A673 (cell line): ENCODE data around the gene SUGP2. TPM values are rescaled to one million over a fixed set of nuclear protein-coding genes. Genes with fewer than 3 reads are reported as not detected.

Experiments
- BruUV-seq: library from RNA; stranded (reverse); fragments of 400-500 nt; replicated peaks from 2 replicates; lab custom pipeline; 2021; lab: Mats Ljungman, UMichigan
- CTCF ChIA-PET: fragments of 300-600 bp; sonication (Branson Sonifier 250); formaldehyde crosslinking; loops from one replicate; lab custom pipeline; 2022; ENCODE audit warnings: antibody characterized with exemption; lab: Charles Lee
- POLR2A ChIA-PET: fragments of 300-600 bp; sonication (Branson Sonifier 250); formaldehyde crosslinking; loops from one replicate; lab custom pipeline; 2022; ENCODE audit warnings: antibody characterized with exemption; ENCODE audit not compliant: low non-redundant PET; lab: Charles Lee
- DNase-seq: peaks from one replicate; pipeline ENCODE4 v3.0.0-alpha.2; 2015; ENCODE audit warnings: low spot score
- H3K27ac ChIP-seq: fragments of 200-600 bp; sonication (generic); 2 replicates; pipeline ENCODE4 v1.5.1; 2016; ENCODE audit warnings: mixed run types, low read depth, mild to moderate bottlenecking, mixed read lengths, antibody characterized with exemption, low read length; ENCODE audit not compliant: poor library complexity, severe bottlenecking
- H3K27me3 ChIP-seq: fragments of 200-600 bp; sonication (generic); replicated peaks from 2 replicates; pipeline ENCODE4 v1.6.1; 2017; ENCODE audit warnings: mixed run types, low read depth, mild to moderate bottlenecking, mixed read lengths, antibody characterized with exemption, low read length; ENCODE audit not compliant: insufficient read depth, poor library complexity
- H3K36me3 ChIP-seq: fragments of 200-600 bp; sonication (generic); 2 replicates; pipeline ENCODE4 v1.6.1; 2016; ENCODE audit warnings: mixed run types, mild to moderate bottlenecking, mixed read lengths, antibody characterized with exemption, low read length; ENCODE audit not compliant: insufficient read depth, poor library complexity, severe bottlenecking
- H3K4me1 ChIP-seq: fragments of 200-600 bp; sonication (generic); 2 replicates; pipeline ENCODE4 v1.6.1; 2017; ENCODE audit warnings: mixed run types, mild to moderate bottlenecking, mixed read lengths, antibody characterized with exemption, low read length; ENCODE audit not compliant: insufficient read depth, poor library complexity, severe bottlenecking
- H3K4me3 ChIP-seq: fragments of 200-600 bp; sonication (generic); 2 replicates; pipeline ENCODE4 v1.5.1; 2016; ENCODE audit warnings: low read depth, mixed run types, mild to moderate bottlenecking, mixed read lengths, low read length; ENCODE audit not compliant: poor library complexity, severe bottlenecking
- H3K9me3 ChIP-seq: fragments of 200-600 bp; sonication (generic); 2 replicates; pipeline ENCODE4 v1.6.1; 2016; ENCODE audit warnings: mixed run types, low read depth, mild to moderate bottlenecking, mixed read lengths, antibody characterized with exemption, low read length; ENCODE audit not compliant: poor library complexity, severe bottlenecking
- CTCF ChIP-seq: fragments of 300-800, 200-600 bp; sonication (generic); conservative IDR thresholded peaks from 2 replicates; pipeline ENCODE4 v1.5.1; 2017; ENCODE audit warnings: low read depth, mild to moderate bottlenecking, antibody characterized with exemption, low read length, moderate library complexity, mixed read lengths
- EZH2 ChIP-seq: fragments of 200-600 bp; sonication (generic); IDR thresholded peaks from 2 replicates; pipeline ENCODE4 v1.6.1; 2017; ENCODE audit warnings: borderline replicate concordance, low read depth, mild to moderate bottlenecking, mixed read lengths, antibody characterized with exemption, low read length; ENCODE audit not compliant: poor library complexity, severe bottlenecking
- intact Hi-C: fragments of 100-400 bp; cut with micrococcal nuclease; formaldehyde crosslinking; loops from one replicate; pipeline ENCODE4 v1.10.0; 2022; ENCODE audit not compliant: unreplicated experiment
- total RNA-seq: library from RNA; stranded (reverse); gene quantifications from 2 replicates; pipeline ENCODE4 v1.2.3, GENCODE V29; 2021

SUGP2 gene
- total RNA-seq, 1 experiment from 2014 or later = 120 TPM

- POLR2A ChIA-PET = no interaction called here
- intact Hi-C loops = no loop called here
- DNase-seq = peak; percentile 90
- Histone ChIP-seq H3K27me3 (no peaks in the 10 kb centered on the region), H3K4me3 (peak overlapping the region; percentile 93), H3K9me3 (no peaks in the 10 kb centered on the region), H3K4me1 (no peaks in the 10 kb centered on the region), H3K27ac (peak overlapping the region; percentile 94), H3K36me3 (peaks cover 32% of the 10 kb centered on the region)
- TF ChIP-seq EZH2 = no peak
- no peak for TF ChIP-seq CTCF
- TSS peak; percentile 76 for BruUV-seq
- CTCF ChIA-PET = no interaction called here
Measured at GRCh38 chr19:19034204-19034624, 897 bp upstream of the SUGP2 start.

DNA sequence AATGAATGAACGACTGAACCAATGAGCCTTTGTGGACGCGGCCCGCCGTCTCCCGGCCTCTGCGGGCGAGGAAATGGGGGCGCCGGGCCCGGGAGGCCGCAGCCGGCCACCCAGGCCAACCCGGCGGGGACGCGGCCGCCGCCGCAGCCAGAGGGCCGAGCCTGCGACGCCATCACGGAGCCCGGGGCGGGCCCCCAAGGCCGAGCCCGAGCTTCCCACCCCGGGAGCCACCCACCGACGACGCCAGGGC is 216 bp downstream of the SUGP2 start:
- Histone ChIP-seq H3K4me1 (no peaks in the 10 kb centered on the region), H3K27ac (peak overlapping the region; percentile 94), H3K4me3 (peak overlapping the region; percentile 93), H3K27me3 (no peaks in the 10 kb centered on the region), H3K36me3 (peaks cover 42% of the 10 kb centered on the region), H3K9me3 (no peaks in the 10 kb centered on the region)
- intact Hi-C loops = no loop called here
- no peak for TF ChIP-seq EZH2
- TF ChIP-seq CTCF = no peak
- DNase-seq = no peak
- CTCF ChIA-PET = no interaction called here
- POLR2A ChIA-PET = no interaction called here
- no TSS peak for BruUV-seq

GRCh38 chr19:19032420-19033175 is 719 bp downstream of the SUGP2 start:
- POLR2A ChIA-PET = no interaction called here
- peak; percentile 98 for DNase-seq
- TSS peak; percentile 53 for BruUV-seq
- intact Hi-C loops = no loop called here
- no peak for TF ChIP-seq EZH2
- TF ChIP-seq CTCF = no peak
- H3K27ac ChIP-seq = peak overlapping the region; percentile 94
- CTCF ChIA-PET = no interaction called here
- no peaks in the 10 kb centered on the region for H3K9me3 ChIP-seq
- H3K4me3 ChIP-seq = peak overlapping the region; percentile 93
- H3K4me1 ChIP-seq = no peaks in the 10 kb centered on the region
- H3K36me3 ChIP-seq = peaks cover 43% of the 10 kb centered on the region
- no peaks in the 10 kb centered on the region for H3K27me3 ChIP-seq
